Dendritic cell treated with granulocyte-macrophage colony-stimulating factor and Interleukin-4, amounts not matched to agents 40 ng/mL and 50 ng/mL, for 4 days (primary cell): ENCODE measurements around the gene DOK5.

Source experiments
- H3K27ac Mint-ChIP-seq: one replicate; pipeline ENCODE4 v1.8.0; 2022; ENCODE audit warnings: mild to moderate bottlenecking, mixed read lengths
- H3K27me3 Mint-ChIP-seq: one replicate; pipeline ENCODE4 v1.8.0; 2022; ENCODE audit warnings: mild to moderate bottlenecking, mixed read lengths
- H3K36me3 Mint-ChIP-seq: one replicate; pipeline ENCODE4 v1.8.0; 2022; ENCODE audit warnings: low read depth, mixed read lengths
- H3K4me1 Mint-ChIP-seq: one replicate; pipeline ENCODE4 v1.8.0; 2022; ENCODE audit warnings: low read depth, mixed read lengths
- H3K4me3 Mint-ChIP-seq: one replicate; pipeline ENCODE4 v1.8.0; 2022; ENCODE audit warnings: mild to moderate bottlenecking, moderate library complexity, mixed read lengths
- H3K9me3 Mint-ChIP-seq: one replicate; pipeline ENCODE4 v1.8.0; 2022; ENCODE audit warnings: mixed read lengths
- intact Hi-C: fragments of 100-400 bp; cut with micrococcal nuclease; formaldehyde crosslinking; loops from one replicate; pipeline ENCODE4 v1.15.0; 2022

Gene DOK5

DNA sequence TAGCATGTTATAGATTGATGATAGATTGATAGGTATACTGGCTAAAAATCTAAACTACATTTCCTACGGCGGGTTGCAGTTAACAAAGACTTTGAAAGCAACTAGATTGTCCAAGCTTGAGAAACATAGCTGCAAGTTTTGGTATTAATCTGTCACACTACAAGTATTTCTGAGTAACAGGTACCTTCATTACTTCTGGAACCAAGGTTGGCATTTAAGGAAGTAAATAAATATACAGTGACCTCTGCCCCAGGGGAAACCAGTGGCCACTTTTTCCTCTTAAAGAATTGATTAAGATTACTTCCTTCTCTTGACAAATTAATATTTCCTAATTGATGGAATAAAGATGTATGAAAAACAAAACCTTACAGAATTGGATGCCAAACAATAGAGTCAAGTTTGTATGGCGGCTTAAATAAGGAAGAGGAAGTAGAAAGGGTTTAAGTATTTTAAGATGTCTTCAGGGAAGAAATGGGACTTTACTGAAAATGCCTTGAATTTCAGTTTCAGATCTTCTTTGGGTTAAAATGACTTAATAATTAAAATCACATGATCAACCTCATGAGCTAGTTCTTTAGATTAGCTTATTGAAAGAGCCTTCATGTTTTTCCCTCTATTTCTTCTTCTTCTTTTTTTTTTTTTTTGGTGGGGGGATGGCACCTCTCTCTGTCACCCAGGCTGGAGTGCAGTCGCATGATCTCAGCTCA, 132.8 kb downstream of the DOK5 start:
- Mint-ChIP-seq H3K9me3 (no peaks in the 10 kb centered on the region), H3K27me3 (no peaks in the 10 kb centered on the region), H3K4me3 (no peak overlapping the region), H3K4me1 (peaks cover 24% of the 10 kb centered on the region), H3K36me3 (no peaks in the 10 kb centered on the region), H3K27ac (peak overlapping the region; percentile 63)
- intact Hi-C loops = no loop called here

DNA sequence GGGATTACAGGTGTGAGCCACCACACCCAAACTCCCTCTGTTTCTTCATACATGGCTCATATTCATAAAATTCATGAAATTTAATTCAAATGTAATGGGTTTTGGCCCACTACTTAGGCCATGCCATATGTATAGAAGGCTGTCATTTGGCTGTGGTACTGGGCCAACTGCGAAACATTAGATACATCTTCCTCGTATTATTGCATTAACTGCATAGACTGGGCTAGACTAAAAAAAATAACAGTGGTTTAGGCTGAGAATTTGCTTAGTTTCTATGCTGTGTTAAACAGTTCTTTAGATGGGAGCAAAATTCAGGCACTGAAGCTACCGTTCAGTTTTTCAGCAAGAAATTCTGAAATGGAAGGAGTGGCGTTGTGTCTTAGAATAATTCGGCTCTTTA, 133.6 kb downstream of the DOK5 start:
- Mint-ChIP-seq H3K4me1 (peaks cover 24% of the 10 kb centered on the region), H3K9me3 (no peaks in the 10 kb centered on the region), H3K4me3 (no peak overlapping the region), H3K27ac (peak overlapping the region; percentile 63), H3K27me3 (no peaks in the 10 kb centered on the region), H3K36me3 (no peaks in the 10 kb centered on the region)
- intact Hi-C loops = no loop called here

DNA sequence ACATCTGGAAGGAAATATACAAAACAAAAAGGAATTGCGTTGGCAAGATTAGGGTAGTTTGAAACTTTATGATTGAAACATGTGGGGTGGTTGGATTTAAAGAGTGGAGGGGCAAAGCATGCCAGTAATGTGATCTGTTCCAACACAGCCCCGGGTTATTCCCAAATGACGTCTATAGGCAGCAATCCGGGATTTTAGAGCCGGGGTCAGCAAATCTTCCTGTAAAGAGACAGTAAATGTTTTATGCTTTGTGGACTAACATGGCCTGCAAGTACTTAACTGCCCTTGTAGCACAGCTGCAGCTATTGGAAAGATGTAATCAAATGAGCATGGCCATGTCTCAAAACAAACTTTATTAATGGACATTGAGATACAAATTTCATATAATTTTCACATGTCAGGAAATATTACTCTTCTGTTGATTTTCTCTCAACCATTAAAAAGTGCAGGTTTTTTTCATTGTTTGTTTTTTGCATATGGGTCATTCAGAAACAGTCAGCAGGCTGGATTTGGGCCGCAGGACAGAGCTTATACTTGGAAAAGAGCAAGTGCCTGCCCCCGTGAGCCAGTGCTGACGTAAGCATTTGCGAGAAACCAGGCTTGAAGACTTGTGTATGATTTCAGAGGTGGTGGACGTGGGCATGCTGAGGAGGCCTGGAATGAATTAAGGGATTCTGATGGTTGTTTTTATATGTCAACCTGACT, 136.5 kb downstream of the DOK5 start:
- no peaks in the 10 kb centered on the region for H3K36me3 Mint-ChIP-seq
- H3K27me3 Mint-ChIP-seq = peaks cover 4% of the 10 kb centered on the region
- intact Hi-C loops = no loop called here
- peaks cover 14% of the 10 kb centered on the region for H3K4me1 Mint-ChIP-seq
- H3K9me3 Mint-ChIP-seq = no peaks in the 10 kb centered on the region
- no peak overlapping the region for H3K4me3 Mint-ChIP-seq
- no peak overlapping the region for H3K27ac Mint-ChIP-seq

DNA sequence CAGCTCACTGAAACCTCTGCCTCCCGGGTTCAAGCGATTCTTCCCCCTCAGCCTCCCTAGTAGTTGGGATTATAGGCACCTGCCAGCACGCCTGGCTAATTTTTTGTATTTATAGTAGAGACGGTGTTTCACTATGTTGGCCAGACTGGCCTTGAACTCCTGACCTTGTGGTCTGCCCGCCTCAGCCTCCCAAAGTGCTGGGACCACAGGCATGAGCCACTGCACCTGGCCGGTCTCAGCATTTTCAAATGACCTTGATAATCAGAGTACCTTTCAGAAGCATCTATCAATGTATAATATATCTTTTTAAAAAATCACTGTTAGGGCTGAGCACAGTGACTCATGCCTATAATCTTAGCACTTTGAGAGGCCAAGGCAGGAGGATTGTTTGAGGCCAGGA, 143.0 kb downstream of the DOK5 start:
- no peaks in the 10 kb centered on the region for H3K4me1 Mint-ChIP-seq
- H3K27ac Mint-ChIP-seq = no peak overlapping the region
- H3K36me3 Mint-ChIP-seq = no peaks in the 10 kb centered on the region
- H3K27me3 Mint-ChIP-seq = peaks cover 8% of the 10 kb centered on the region
- H3K4me3 Mint-ChIP-seq = no peak overlapping the region
- no peaks in the 10 kb centered on the region for H3K9me3 Mint-ChIP-seq
- intact Hi-C loops = no loop called here

DNA sequence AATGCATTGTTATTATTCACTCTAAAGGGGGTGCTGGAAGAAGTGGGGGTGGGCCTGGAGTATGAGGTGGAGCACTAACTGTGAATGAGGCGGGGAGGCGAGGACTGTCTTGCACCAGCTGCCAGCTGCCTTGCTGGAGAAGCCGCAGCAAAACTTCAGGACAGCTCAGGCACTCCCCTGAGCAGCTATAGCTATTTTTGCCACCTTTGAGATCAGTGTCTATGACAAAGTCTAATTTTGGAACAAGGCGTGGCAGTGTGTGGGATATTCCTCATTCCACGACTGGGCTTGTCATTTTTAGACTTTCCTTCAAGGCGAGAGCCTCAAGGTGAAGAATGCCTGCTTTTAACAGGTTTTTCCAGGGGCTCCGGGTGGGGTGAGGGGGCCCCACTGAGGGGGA, 143.8 kb downstream of the DOK5 start:
- Mint-ChIP-seq H3K9me3 (no peaks in the 10 kb centered on the region), H3K36me3 (no peaks in the 10 kb centered on the region), H3K4me3 (no peak overlapping the region), H3K27ac (no peak overlapping the region), H3K27me3 (peaks cover 7% of the 10 kb centered on the region), H3K4me1 (no peaks in the 10 kb centered on the region)
- intact Hi-C loops = no loop called here

DNA sequence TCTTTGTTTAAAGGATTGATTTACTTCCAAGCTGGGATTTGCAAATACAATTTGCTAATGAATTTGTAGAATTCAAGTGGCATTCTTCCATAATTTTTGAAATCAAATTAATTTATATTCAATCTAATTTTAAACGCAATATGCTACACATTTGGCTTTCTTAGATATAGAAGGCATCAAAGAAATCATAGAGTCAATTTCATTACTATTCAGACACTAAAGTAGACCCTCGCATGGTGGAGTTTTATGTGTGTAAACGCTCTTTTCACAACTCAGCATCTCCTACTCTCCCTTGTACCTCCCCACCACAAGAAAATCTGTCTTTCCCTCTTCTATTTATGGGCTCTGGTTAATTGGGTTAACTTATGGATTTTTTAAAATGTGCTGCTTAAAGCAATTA, 144.3 kb downstream of the DOK5 start:
- Mint-ChIP-seq H3K27ac (no peak overlapping the region), H3K9me3 (no peaks in the 10 kb centered on the region), H3K36me3 (no peaks in the 10 kb centered on the region), H3K4me3 (no peak overlapping the region), H3K4me1 (no peaks in the 10 kb centered on the region), H3K27me3 (peaks cover 7% of the 10 kb centered on the region)
- intact Hi-C loops = no loop called here

DNA sequence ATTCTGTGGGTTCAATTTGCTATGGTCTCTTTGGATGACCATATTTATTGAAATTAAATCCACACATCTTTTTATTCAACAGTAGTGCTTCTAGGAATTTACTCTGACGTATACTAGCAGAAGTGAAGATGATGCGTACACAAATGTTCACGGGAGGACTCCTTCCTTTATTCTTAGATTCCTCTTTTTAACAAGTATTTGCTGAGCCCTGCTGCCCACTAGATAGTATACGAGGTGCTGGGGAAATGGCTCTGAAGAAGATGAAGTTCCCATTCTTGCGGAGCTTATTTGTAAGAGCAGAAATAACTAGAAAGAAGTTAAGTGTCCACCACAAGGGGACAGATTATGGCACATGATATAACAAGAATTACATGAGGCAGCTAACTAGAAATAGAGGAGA, 145.2 kb downstream of the DOK5 start:
- Mint-ChIP-seq H3K27me3 (peaks cover 5% of the 10 kb centered on the region), H3K27ac (no peak overlapping the region), H3K4me1 (no peaks in the 10 kb centered on the region), H3K9me3 (no peaks in the 10 kb centered on the region), H3K4me3 (no peak overlapping the region), H3K36me3 (no peaks in the 10 kb centered on the region)
- intact Hi-C loops = no loop called here

DNA sequence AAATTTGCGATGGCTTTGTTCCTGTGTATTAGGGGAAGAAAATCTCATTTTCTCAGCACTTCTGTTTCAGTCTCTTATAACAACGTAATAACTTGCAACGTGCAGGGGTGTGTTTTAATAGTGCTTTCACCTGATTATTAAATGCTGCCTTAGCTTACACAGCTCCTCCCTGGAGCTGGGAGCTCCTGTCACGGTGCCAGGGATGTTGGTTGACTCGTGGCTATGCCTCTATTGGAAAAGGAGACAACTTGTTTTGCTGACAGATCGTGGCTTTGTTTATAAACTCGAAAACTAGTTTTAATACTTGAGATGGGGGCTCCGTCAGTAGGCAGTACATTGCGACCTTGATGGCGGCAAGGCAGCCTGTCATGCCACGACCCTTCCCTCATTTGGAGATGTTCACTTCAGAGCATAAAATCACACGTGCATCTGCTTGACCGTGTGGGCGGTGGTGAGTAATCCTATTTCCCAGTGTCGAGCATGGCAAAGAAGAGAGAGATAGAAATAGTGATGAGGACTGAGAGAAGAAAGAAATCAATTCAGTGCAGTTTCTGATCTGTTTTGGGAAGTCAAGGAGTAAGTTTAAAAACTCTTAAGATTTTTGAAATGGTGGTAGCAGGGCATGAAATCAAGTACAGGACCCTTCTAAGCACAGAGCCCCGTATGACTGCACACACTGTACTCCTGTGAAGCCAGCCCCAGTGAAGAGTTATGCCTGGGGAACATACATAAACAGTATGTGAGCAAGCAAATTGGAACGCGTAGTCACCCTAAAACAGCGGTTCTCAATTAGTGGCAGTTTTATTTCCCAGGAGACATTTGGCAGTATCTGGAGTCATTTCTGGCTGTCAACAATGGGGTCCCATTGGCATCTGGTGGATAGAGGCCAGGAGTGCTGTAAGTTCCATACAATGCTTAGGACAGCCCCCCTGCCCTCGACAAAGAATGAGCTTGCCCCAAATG, 147.2 kb downstream of the DOK5 start:
- H3K27ac Mint-ChIP-seq = no peak overlapping the region
- intact Hi-C loops = no loop called here
- no peaks in the 10 kb centered on the region for H3K36me3 Mint-ChIP-seq
- H3K27me3 Mint-ChIP-seq = peaks cover 5% of the 10 kb centered on the region
- H3K9me3 Mint-ChIP-seq = no peaks in the 10 kb centered on the region
- H3K4me3 Mint-ChIP-seq = no peak overlapping the region
- no peaks in the 10 kb centered on the region for H3K4me1 Mint-ChIP-seq

DNA sequence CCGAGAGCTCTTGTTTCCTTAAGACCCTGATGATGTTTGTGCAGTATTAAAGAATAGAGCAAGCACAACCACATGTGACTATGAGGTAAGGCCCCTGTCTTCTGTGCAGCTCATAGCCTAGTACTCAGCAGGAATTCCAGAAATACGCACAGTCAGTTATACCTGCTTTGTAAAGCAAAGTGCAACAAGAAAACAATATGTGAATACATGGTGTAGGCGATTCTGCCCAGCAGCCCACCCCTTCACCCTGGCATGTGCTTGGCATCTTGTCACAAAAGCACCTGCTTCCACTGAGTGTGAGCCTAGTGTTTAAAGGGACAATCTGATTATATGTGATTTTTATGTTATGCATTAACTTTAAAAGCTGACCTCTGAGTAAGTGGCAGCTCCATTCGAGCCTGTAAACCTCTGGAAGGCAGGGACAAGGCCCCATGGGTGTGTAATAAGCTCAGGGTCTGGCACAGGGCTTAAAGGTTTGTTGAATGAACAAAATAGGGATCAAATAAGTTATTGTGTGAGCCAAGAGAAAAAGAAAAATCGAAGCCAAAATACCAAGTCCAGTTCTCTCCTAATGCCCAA, 148.7 kb downstream of the DOK5 start:
- H3K27me3 Mint-ChIP-seq = peaks cover 5% of the 10 kb centered on the region
- no peak overlapping the region for H3K4me3 Mint-ChIP-seq
- no peaks in the 10 kb centered on the region for H3K4me1 Mint-ChIP-seq
- H3K9me3 Mint-ChIP-seq = no peaks in the 10 kb centered on the region
- no peak overlapping the region for H3K27ac Mint-ChIP-seq
- H3K36me3 Mint-ChIP-seq = no peaks in the 10 kb centered on the region
- intact Hi-C loops = no loop called here

DNA sequence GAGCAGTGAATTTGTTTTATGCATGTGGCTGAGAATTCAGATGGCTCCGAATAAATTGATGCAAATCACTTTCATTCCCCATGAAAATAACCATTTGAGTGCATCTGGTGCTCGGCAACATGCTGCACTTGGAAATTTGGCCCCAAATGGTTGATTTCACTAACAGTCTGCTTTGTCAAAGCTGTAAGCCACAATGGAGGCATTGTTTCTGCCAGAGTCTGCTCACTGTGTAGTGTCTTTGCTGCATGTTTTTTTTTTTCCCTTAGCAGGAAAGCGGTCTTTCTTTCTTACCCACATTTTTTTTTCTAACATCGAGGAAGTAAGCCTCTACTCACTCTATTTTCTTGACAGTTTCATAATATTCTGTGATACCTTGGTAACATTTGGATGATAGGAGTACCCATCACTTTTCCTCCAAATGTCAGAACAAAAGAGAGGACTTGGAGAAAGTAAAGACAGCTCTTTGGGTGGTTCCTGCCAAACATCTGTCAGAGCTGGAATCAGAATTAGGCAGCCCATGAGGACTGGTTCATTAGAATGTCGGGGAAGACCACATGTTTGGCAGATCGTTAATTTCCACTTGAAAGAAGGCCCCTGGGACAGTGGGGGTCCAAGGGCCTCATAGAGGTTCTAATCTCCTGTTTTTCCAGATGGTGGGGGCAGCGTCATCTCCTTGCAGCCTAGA, 149.5 kb downstream of the DOK5 start:
- Mint-ChIP-seq H3K27ac (no peak overlapping the region), H3K4me3 (no peak overlapping the region), H3K9me3 (no peaks in the 10 kb centered on the region), H3K36me3 (no peaks in the 10 kb centered on the region), H3K4me1 (no peaks in the 10 kb centered on the region), H3K27me3 (peaks cover 4% of the 10 kb centered on the region)
- intact Hi-C loops = no loop called here

DNA sequence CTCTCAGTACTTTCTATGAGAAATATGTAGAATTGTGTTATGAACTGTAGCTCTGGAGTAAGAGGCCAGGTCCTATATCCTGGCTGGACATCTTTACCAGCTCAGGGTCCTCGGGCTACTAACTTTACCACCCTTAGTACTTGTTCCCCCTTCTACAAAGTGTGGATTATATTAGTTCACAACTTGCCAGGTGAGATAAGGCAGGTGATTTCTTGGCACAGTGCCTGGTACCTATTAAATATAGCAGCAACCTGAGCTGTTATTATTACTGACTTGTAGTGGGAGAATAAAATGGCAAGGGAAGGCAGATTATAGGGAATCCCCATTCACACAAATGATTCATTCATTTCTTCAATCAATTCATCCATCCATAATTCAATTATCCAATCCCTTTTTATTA, 150.1 kb downstream of the DOK5 start:
- no peaks in the 10 kb centered on the region for H3K36me3 Mint-ChIP-seq
- H3K27me3 Mint-ChIP-seq = peaks cover 4% of the 10 kb centered on the region

DNA sequence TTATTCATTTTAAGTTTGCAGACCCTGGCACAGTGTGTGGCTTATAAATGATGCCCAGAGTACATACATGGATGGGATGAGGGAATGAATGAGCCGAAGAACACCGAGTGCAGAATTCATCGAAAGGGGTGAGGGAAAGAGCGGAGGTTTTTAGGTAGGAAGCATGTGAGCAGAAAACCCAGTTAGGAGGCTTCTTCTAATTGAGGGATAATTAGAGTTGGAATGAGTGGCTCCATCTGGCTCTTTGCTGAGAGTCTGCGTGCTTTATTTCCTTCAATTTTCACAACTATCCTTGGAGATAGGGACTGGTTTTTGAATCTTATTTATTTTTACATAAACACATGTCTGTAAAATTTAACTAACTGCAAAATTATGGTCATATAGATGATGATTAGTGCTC, 150.7 kb downstream of the DOK5 start:
- Mint-ChIP-seq H3K4me3 (no peak overlapping the region), H3K27ac (no peak overlapping the region), H3K27me3 (peaks cover 4% of the 10 kb centered on the region), H3K36me3 (no peaks in the 10 kb centered on the region), H3K4me1 (no peaks in the 10 kb centered on the region), H3K9me3 (no peaks in the 10 kb centered on the region)
- intact Hi-C loops = no loop called here

More for the DNA sequence above, 150.1 kb downstream of the DOK5 start:
- H3K4me3 Mint-ChIP-seq = no peak overlapping the region
- H3K4me1 Mint-ChIP-seq = no peaks in the 10 kb centered on the region
- H3K9me3 Mint-ChIP-seq = no peaks in the 10 kb centered on the region
- intact Hi-C loops = no loop called here
- no peak overlapping the region for H3K27ac Mint-ChIP-seq

DNA sequence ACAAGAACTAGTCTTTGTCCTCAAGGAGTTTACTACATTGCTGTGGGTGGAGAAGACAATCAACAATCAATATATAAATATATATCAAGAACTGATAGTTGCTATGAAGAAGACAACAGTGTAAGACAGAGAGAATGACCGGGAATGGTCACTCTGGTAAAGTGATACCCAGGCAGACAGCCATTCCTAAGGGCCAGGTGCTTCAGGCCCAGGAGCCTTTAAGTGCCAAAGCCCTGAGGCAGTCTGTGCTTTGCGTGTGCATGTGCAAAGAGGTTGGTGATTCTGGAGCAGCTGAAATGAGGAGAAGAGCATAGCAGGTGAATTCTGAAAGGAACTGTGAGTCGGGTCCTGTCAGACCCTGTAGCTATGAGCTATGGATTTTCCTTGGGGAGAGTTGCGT, 154.2 kb downstream of the DOK5 start:
- Mint-ChIP-seq H3K36me3 (no peaks in the 10 kb centered on the region), H3K27me3 (peaks cover 4% of the 10 kb centered on the region), H3K4me1 (no peaks in the 10 kb centered on the region), H3K27ac (no peak overlapping the region), H3K4me3 (no peak overlapping the region), H3K9me3 (no peaks in the 10 kb centered on the region)
- intact Hi-C loops = no loop called here
